ENCODE data around the gene SEC22A.

Gene SEC22A

DNA sequence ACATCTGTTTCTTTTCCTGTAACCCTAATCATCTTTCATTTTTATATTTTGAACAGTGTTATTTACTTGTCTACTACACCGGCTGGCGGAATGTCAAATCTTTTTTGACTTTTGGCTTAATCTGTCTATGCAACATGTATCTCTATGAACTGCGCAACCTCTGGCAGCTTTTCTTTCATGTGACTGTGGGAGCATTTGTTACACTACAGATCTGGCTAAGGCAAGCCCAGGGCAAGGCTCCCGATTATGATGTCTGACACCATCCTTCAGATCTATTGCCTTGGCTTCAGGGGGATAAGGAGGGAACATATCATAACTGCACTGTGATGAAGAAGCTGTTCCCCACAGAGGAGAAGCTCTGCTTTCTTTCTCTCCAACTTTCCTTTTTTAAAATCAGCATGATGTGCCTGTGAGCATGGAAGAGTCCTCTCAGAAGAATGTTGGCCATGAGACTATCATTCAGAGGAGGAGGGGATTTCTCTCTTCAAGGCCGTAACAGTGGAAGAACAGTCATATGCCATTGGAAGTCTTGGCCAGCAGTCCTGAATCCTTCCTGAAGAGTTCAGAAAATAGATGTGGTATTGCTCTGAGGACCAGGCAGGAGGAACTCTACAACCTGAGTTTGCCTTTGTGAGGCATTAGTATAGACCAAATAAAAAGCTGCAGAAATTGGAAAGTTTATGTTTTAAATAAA is 69.9 kb downstream of the SEC22A start:
- H3K4me3 ChIP-seq (replicated peaks; ENCODE audit: low read depth, low read length), result no peak overlapping the region
- no peak for DNase-seq (ENCODE audit: extremely low read depth, low read depth)
- no peak for TF ChIP-seq CTCF (IDR thresholded peaks at IDR 0.05; ENCODE audit: low read depth, low read length, missing control alignments)

GRCh38 chr3:123272547-123272946 is 70.8 kb downstream of the SEC22A start:
- no peak for TF ChIP-seq CTCF (IDR thresholded peaks at IDR 0.05; ENCODE audit: low read depth, low read length, missing control alignments)
- no peak overlapping the region for H3K4me3 ChIP-seq (replicated peaks; ENCODE audit: low read depth, low read length)
- no peak for DNase-seq (ENCODE audit: extremely low read depth, low read depth)

DNA sequence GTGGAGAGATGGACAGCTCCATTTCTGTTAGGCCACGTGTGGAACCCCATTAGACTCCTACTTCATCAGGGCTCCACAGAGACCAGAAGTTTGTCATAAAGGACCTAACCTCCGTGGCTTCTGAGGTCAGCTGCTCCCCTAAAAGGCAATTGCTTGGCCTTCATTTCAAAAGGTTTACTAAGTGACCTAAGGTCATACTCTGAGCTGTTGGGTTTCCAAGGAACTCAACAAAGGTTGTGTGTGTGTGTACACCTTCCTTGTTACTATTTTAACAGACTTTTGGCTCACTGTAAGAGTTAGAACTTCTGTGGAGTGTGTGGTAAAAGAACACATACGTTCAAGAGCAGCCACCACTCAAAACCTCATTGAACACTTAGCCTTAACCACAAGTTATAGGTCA is 73.9 kb downstream of the SEC22A start:
- DNase-seq (ENCODE audit: extremely low read depth, low read depth), result no peak
- no peak for TF ChIP-seq CTCF (IDR thresholded peaks at IDR 0.05; ENCODE audit: low read depth, low read length, missing control alignments)
- H3K4me3 ChIP-seq (replicated peaks; ENCODE audit: low read depth, low read length), result no peak overlapping the region

- DNase-seq (ENCODE audit: extremely low read depth, low read depth), result no peak
- TF ChIP-seq CTCF (IDR thresholded peaks at IDR 0.05; ENCODE audit: low read depth, low read length, missing control alignments), result no peak
- no peak overlapping the region for H3K4me3 ChIP-seq (replicated peaks; ENCODE audit: low read depth, low read length)
These were observed 74.7 kb downstream of the SEC22A start for GRCh38 chr3:123276346-123277006.

DNA sequence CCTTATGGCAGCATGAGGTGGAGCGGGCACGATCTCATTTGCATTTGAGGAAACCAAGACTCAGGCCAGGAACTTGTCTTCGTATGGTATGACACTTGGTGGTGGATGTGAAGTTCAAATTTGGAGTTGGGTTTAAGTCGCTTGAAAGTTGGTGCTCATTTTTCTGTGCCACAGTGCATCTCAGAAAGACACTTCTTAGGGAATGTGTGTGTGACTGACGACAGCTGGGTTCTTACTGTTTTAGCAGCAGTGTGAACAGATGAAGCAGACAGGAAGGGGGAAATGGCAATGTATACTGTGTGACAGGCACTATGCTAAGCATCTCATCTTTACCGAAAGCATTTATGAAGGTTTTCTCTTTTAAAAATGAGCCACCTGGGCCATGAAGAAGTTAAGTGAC is 75.4 kb downstream of the SEC22A start:
- DNase-seq (ENCODE audit: extremely low read depth, low read depth), result no peak
- no peak for TF ChIP-seq CTCF (IDR thresholded peaks at IDR 0.05; ENCODE audit: low read depth, low read length, missing control alignments)
- H3K4me3 ChIP-seq (replicated peaks; ENCODE audit: low read depth, low read length), result no peak overlapping the region

- DNase-seq (ENCODE audit: extremely low read depth, low read depth), result no peak
- no peak for TF ChIP-seq CTCF (IDR thresholded peaks at IDR 0.05; ENCODE audit: low read depth, low read length, missing control alignments)
- H3K4me3 ChIP-seq (replicated peaks; ENCODE audit: low read depth, low read length), result no peak overlapping the region
These were observed 76.7 kb downstream of the SEC22A start for GRCh38 chr3:123278446-123278845.
